Loucy (cell line): Measurements from ENCODE around the gene PCA3.

Source experiments
- H2AFZ ChIP-seq: fragments of 200-600 bp; sonication (generic); 2 replicates; pipeline ENCODE4 v1.6.0; 2016; ENCODE audit warnings: antibody characterized with exemption, mild to moderate bottlenecking, low read length, moderate library complexity
- H3F3A ChIP-seq: fragments of 200-600 bp; 2 replicates; pipeline ENCODE4 v1.6.0; 2016; ENCODE audit warnings: antibody characterized with exemption, low read depth, mild to moderate bottlenecking
- H3K27me3 ChIP-seq: fragments of 200-600 bp; sonication (generic); 2 replicates; pipeline ENCODE4 v1.6.1; 2014; ENCODE audit warnings: low read length, mild to moderate bottlenecking; ENCODE audit not compliant: insufficient read depth, poor library complexity, severe bottlenecking
- H3K36me3 ChIP-seq: fragments of 200-600 bp; sonication (generic); 2 replicates; pipeline ENCODE4 v1.6.1; 2016; ENCODE audit warnings: low read length; ENCODE audit not compliant: insufficient read depth
- H3K4me1 ChIP-seq: fragments of 200-600 bp; sonication (generic); 2 replicates; pipeline ENCODE4 v1.5.1; 2014; ENCODE audit warnings: low read length, mild to moderate bottlenecking; ENCODE audit not compliant: insufficient read depth, poor library complexity, severe bottlenecking
- H3K4me2 ChIP-seq: fragments of 200-600 bp; sonication (generic); 2 replicates; pipeline ENCODE4 v1.6.0; 2014; ENCODE audit warnings: antibody characterized with exemption, low read length, low read depth, mild to moderate bottlenecking; ENCODE audit not compliant: poor library complexity, severe bottlenecking
- H3K4me3 ChIP-seq: fragments of 200-600 bp; sonication (generic); 2 replicates; pipeline ENCODE4 v1.5.1; 2014; ENCODE audit warnings: low read length, mild to moderate bottlenecking, mixed read lengths; ENCODE audit not compliant: poor library complexity, severe bottlenecking
- H3K79me2 ChIP-seq: fragments of 200-600 bp; sonication (generic); 2 replicates; pipeline ENCODE4 v1.6.1; 2014; ENCODE audit warnings: low read length; ENCODE audit not compliant: insufficient read depth
- H3K9ac ChIP-seq: fragments of 200-600 bp; sonication (generic); 2 replicates; pipeline ENCODE4 v1.6.0; 2014; ENCODE audit warnings: mild to moderate bottlenecking, low read depth, low read length, moderate library complexity; ENCODE audit not compliant: poor library complexity, severe bottlenecking
- H3K9me2 ChIP-seq: fragments of 200-600 bp; sonication (generic); replicated peaks from 2 replicates; pipeline ENCODE4 v1.6.1; 2016; ENCODE audit warnings: low read depth, low read length, mixed read lengths
- H3K9me3 ChIP-seq: fragments of 200-600 bp; sonication (generic); 2 replicates; pipeline ENCODE4 v1.6.1; 2014; ENCODE audit warnings: mild to moderate bottlenecking, antibody characterized with exemption, low read length, low read depth; ENCODE audit not compliant: insufficient read depth
- H4K20me1 ChIP-seq: fragments of 200-600 bp; sonication (generic); 2 replicates; pipeline ENCODE4 v1.6.0; 2014; ENCODE audit warnings: antibody characterized with exemption, low read length, mild to moderate bottlenecking; ENCODE audit not compliant: insufficient read depth, poor library complexity, severe bottlenecking
- CTCF ChIP-seq: fragments of 200-600 bp; sonication (generic); conservative IDR thresholded peaks from 2 replicates; pipeline ENCODE4 v1.5.1; 2014; ENCODE audit warnings: mild to moderate bottlenecking, antibody characterized with exemption, low read length
- EZH2phosphoT487 ChIP-seq: fragments of 200-600 bp; IDR thresholded peaks from 2 replicates; pipeline ENCODE4 v1.6.1; 2018; ENCODE audit warnings: antibody characterized with exemption, mild to moderate bottlenecking, moderate library complexity, borderline replicate concordance

The PCA3 gene

GRCh38 chr9:76784881-76785280, 20.6 kb downstream of the PCA3 start:
- Histone ChIP-seq H3K4me2 (no peak overlapping the region), H4K20me1 (no peaks in the 10 kb centered on the region), H3K79me2 (no peaks in the 10 kb centered on the region), H3K9me2 (no peaks in the 10 kb centered on the region), H3K27me3 (no peaks in the 10 kb centered on the region), H3K36me3 (no peaks in the 10 kb centered on the region), H3K9ac (no peak overlapping the region), H3K4me1 (no peaks in the 10 kb centered on the region), H3K4me3 (no peak overlapping the region), H2AFZ (no peak overlapping the region), H3K9me3 (no peaks in the 10 kb centered on the region), H3F3A (no peaks in the 10 kb centered on the region)
- TF ChIP-seq CTCF (no peak), EZH2phosphoT487 (no peak)

- no peaks in the 10 kb centered on the region for H3K79me2 ChIP-seq
- H3K4me2 ChIP-seq = no peak overlapping the region
- H3K9me3 ChIP-seq = no peaks in the 10 kb centered on the region
- TF ChIP-seq CTCF (no peak), EZH2phosphoT487 (no peak)
- H4K20me1 ChIP-seq = no peaks in the 10 kb centered on the region
- no peaks in the 10 kb centered on the region for H3K27me3 ChIP-seq
- no peak overlapping the region for H3K4me3 ChIP-seq
- no peaks in the 10 kb centered on the region for H3K4me1 ChIP-seq
- H2AFZ ChIP-seq = no peak overlapping the region
- H3K9ac ChIP-seq = no peak overlapping the region
- no peaks in the 10 kb centered on the region for H3K36me3 ChIP-seq
- no peaks in the 10 kb centered on the region for H3F3A ChIP-seq
- H3K9me2 ChIP-seq = no peaks in the 10 kb centered on the region
Measured at GRCh38 chr9:76785501-76785900, 21.3 kb downstream of the PCA3 start.

GRCh38 chr9:76787677-76788076, 23.4 kb downstream of the PCA3 start:
- Histone ChIP-seq H2AFZ (no peak overlapping the region), H4K20me1 (no peaks in the 10 kb centered on the region), H3K4me3 (no peak overlapping the region), H3K4me2 (no peak overlapping the region), H3K9me3 (no peaks in the 10 kb centered on the region), H3K4me1 (no peaks in the 10 kb centered on the region), H3K9ac (no peak overlapping the region), H3K79me2 (no peaks in the 10 kb centered on the region), H3K36me3 (no peaks in the 10 kb centered on the region), H3K9me2 (no peaks in the 10 kb centered on the region), H3K27me3 (no peaks in the 10 kb centered on the region), H3F3A (no peaks in the 10 kb centered on the region)
- no peak for TF ChIP-seq CTCF
- no peak for TF ChIP-seq EZH2phosphoT487
